PC-3 (cell line): ENCODE measurements around the gene ZBTB46.

Experiments
- EZH2 ChIP-seq: fragments of 300-600 bp; sonication (generic); IDR thresholded peaks from one replicate; pipeline ENCODE4 v1.6.1; 2017; ENCODE audit warnings: antibody characterized with exemption, mild to moderate bottlenecking, low read length; ENCODE audit not compliant: unreplicated experiment
- TF ChIP-seq, protein P1 (sequence below): fragments of 300-600 bp; sonication (generic); conservative IDR thresholded peaks from 2 replicates; pipeline ENCODE4 v1.5.1; 2017; ENCODE audit warnings: antibody characterized with exemption, low read depth, mild to moderate bottlenecking, low read length

DNA sequence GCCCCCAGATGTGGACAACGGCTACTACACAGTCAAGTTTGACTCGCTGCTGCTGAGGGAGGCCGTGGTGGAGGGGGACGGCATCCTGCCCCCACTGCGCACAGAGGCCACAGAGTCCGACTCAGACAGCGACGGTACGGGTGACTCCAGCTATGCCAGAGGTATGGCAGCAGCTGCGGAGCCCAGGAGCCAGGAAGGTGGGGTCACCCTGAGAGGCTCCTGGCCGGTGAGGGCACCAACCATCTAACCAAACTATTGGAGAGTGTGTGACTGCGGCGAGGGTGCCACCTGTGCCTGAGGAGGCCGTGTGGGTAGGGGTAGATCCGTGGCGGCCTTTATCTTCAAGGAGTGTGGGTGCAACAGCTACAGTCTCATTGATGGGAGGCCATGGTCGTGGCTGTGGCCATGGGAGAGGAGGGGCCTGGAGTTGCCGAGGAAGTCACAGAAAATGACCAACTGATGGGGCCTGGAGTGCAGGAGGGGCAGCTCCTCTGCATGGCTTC is 97.4 kb downstream of the ZBTB46 start:
- TF ChIP-seq, protein P1, sequence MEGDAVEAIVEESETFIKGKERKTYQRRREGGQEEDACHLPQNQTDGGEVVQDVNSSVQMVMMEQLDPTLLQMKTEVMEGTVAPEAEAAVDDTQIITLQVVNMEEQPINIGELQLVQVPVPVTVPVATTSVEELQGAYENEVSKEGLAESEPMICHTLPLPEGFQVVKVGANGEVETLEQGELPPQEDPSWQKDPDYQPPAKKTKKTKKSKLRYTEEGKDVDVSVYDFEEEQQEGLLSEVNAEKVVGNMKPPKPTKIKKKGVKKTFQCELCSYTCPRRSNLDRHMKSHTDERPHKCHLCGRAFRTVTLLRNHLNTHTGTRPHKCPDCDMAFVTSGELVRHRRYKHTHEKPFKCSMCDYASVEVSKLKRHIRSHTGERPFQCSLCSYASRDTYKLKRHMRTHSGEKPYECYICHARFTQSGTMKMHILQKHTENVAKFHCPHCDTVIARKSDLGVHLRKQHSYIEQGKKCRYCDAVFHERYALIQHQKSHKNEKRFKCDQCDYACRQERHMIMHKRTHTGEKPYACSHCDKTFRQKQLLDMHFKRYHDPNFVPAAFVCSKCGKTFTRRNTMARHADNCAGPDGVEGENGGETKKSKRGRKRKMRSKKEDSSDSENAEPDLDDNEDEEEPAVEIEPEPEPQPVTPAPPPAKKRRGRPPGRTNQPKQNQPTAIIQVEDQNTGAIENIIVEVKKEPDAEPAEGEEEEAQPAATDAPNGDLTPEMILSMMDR, result no peak
- no peak for TF ChIP-seq EZH2
